ENCODE results near the gene XPO6. TPM values are rescaled to one million over a fixed set of nuclear protein-coding genes. Genes with fewer than 3 reads are reported as not detected.

XPO6 gene
- total RNA-seq, 1 donor from 2014 or later: 155 TPM

DNA sequence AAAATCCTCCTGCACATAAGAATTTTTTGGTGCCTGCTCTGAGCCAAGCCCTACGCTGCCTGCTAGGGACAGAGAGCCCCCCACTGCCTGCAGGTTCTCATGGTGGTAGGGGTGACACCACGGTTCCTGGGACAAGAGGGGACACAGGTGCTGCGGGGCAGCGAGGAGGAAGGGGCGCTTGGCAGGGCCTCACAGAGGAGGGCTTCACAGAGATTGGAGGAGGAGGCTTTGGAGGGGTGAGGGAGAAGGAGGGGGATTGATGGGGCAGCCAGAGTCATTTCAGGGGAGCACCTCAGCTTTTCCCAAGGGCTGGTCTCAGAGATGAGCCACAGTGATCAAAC lies 118.4 kb downstream of the XPO6 start:
- no peak overlapping the region for H3K27ac Mint-ChIP-seq (ENCODE audit: unreplicated experiment)

DNA sequence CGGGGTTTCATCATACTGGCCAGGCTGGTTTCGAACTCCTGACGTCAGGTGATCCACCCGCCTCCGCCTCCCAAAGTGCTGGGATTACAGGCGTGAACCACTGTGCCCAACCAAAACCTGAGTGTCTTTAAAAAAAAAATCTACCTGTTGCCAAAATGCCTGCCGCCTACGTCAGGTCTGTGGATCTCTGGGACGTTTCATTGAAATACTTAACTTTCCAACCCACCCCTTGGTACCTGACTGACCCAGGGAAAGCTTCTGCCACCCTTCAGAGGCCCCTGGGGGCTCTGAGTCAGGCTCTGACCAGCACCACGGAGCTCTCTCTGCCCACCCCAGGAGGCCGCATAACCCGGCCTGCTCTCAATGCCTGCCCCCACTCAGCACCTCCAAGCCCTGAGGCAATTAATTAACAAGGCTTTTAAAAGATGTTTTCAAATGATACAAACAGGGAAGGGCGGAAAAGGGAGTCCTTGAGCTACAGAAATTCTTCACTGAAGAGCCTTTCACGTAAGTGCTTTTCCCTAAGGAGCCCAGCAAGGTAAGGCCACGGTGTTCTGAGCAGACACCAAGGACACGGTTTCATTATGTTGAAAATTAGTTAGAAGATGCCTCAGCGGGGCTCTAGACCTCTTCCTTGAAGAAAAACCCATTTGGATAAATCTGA lies 118.9 kb downstream of the XPO6 start:
- DNase-seq (ENCODE audit: low spot score): no peak
- Mint-ChIP-seq H3K4me1 (ENCODE audit: unreplicated experiment) (no peaks in the 10 kb centered on the region), H3K27me3 (ENCODE audit: unreplicated experiment) (peaks cover 6% of the 10 kb centered on the region), H3K36me3 (ENCODE audit: low read depth, unreplicated experiment) (peaks cover 10% of the 10 kb centered on the region), H3K4me3 (ENCODE audit: unreplicated experiment) (no peak overlapping the region), H3K9me3 (ENCODE audit: unreplicated experiment) (no peaks in the 10 kb centered on the region), H3K27ac (ENCODE audit: unreplicated experiment) (no peak overlapping the region)
- TF ChIP-seq, protein P1, sequence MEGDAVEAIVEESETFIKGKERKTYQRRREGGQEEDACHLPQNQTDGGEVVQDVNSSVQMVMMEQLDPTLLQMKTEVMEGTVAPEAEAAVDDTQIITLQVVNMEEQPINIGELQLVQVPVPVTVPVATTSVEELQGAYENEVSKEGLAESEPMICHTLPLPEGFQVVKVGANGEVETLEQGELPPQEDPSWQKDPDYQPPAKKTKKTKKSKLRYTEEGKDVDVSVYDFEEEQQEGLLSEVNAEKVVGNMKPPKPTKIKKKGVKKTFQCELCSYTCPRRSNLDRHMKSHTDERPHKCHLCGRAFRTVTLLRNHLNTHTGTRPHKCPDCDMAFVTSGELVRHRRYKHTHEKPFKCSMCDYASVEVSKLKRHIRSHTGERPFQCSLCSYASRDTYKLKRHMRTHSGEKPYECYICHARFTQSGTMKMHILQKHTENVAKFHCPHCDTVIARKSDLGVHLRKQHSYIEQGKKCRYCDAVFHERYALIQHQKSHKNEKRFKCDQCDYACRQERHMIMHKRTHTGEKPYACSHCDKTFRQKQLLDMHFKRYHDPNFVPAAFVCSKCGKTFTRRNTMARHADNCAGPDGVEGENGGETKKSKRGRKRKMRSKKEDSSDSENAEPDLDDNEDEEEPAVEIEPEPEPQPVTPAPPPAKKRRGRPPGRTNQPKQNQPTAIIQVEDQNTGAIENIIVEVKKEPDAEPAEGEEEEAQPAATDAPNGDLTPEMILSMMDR (IDR thresholded peaks at IDR 0.05; ENCODE audit: unreplicated experiment): no peak

More for the DNA sequence above, 118.4 kb downstream of the XPO6 start:
- DNase-seq (ENCODE audit: low spot score): no peak
- Mint-ChIP-seq H3K27me3 (ENCODE audit: unreplicated experiment) (peaks cover 7% of the 10 kb centered on the region), H3K9me3 (ENCODE audit: unreplicated experiment) (no peaks in the 10 kb centered on the region), H3K4me3 (ENCODE audit: unreplicated experiment) (no peak overlapping the region), H3K36me3 (ENCODE audit: low read depth, unreplicated experiment) (peaks cover 14% of the 10 kb centered on the region), H3K4me1 (ENCODE audit: unreplicated experiment) (no peaks in the 10 kb centered on the region)
- TF ChIP-seq, protein P1 (IDR thresholded peaks at IDR 0.05; ENCODE audit: unreplicated experiment): no peak

DNA sequence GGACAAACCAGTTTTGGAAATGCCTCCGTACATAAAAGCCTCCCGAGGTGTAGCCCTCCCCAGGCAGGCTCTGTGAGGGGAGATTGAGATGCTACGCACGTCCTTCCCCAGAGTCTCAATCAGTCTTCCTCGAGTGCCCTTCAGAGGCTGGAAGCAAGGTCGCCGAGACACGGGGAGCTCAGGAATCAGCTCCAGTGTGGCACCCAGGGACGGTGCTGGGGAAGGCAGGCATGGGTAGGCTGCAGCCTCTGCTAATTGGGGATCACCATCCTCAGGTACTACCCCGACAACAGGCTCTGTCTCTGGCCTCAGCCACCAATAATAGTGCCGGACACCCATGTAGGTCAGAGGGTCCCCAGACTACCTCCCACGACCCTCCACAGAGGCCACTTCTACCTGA lies 120.1 kb downstream of the XPO6 start:
- no peak overlapping the region for H3K27ac Mint-ChIP-seq (ENCODE audit: unreplicated experiment)
- TF ChIP-seq, protein P1 (IDR thresholded peaks at IDR 0.05; ENCODE audit: unreplicated experiment): no peak
- no peak overlapping the region for H3K4me3 Mint-ChIP-seq (ENCODE audit: unreplicated experiment)
- DNase-seq (ENCODE audit: low spot score): no peak
- H3K4me1 Mint-ChIP-seq (ENCODE audit: unreplicated experiment): no peaks in the 10 kb centered on the region
- H3K36me3 Mint-ChIP-seq (ENCODE audit: low read depth, unreplicated experiment): peaks cover 1% of the 10 kb centered on the region
- peaks cover 3% of the 10 kb centered on the region for H3K27me3 Mint-ChIP-seq (ENCODE audit: unreplicated experiment)
- no peaks in the 10 kb centered on the region for H3K9me3 Mint-ChIP-seq (ENCODE audit: unreplicated experiment)

DNA sequence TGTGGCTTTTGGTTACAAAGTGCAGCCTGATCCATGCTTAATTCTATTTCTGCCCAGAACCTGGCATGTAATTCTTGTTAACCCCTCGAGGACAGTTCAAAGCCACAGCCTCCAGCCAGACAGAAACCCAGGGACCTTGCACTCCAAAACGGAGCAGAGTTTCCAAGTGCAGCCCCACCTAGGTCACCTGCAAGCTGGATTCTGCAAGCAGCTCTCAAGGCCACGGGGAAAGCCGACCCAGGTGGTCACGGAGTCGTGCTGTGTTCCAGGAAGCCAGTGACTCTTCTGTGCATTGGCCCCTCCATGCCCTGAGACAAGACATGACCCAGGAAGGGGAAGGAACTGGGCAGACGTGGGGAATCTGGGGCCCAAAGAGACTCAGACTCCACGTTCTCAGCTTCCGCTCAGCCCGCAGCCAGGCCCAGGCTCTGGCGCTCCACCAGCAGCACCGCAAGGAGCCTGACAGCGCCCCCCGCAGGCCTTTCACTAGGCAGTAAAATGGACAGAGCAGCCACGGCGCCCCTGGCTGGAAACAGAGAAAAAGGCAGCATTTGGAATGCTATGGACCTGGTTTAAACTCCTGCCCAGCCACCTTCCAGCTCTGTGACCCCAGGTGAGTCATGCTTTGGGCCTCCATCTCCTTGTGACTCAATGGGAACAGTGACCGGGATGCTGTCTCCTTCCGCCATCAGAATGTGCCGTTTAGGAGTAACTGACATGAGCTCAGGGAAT lies 121.0 kb downstream of the XPO6 start:
- Mint-ChIP-seq H3K36me3 (ENCODE audit: low read depth, unreplicated experiment) (no peaks in the 10 kb centered on the region), H3K27me3 (ENCODE audit: unreplicated experiment) (peaks cover 2% of the 10 kb centered on the region), H3K4me1 (ENCODE audit: unreplicated experiment) (no peaks in the 10 kb centered on the region), H3K4me3 (ENCODE audit: unreplicated experiment) (no peak overlapping the region), H3K9me3 (ENCODE audit: unreplicated experiment) (no peaks in the 10 kb centered on the region), H3K27ac (ENCODE audit: unreplicated experiment) (no peak overlapping the region)
- TF ChIP-seq, protein P1 (IDR thresholded peaks at IDR 0.05; ENCODE audit: unreplicated experiment): peak; percentile 52
- peak; percentile 38 for DNase-seq (ENCODE audit: low spot score)

- TF ChIP-seq, protein P1 (IDR thresholded peaks at IDR 0.05; ENCODE audit: unreplicated experiment): no peak
- Mint-ChIP-seq H3K4me3 (ENCODE audit: unreplicated experiment) (no peak overlapping the region), H3K4me1 (ENCODE audit: unreplicated experiment) (no peaks in the 10 kb centered on the region), H3K27ac (ENCODE audit: unreplicated experiment) (no peak overlapping the region), H3K36me3 (ENCODE audit: low read depth, unreplicated experiment) (no peaks in the 10 kb centered on the region), H3K9me3 (ENCODE audit: unreplicated experiment) (no peaks in the 10 kb centered on the region), H3K27me3 (ENCODE audit: unreplicated experiment) (peaks cover 2% of the 10 kb centered on the region)
- no peak for DNase-seq (ENCODE audit: low spot score)
These were observed 121.8 kb downstream of the XPO6 start for GRCh38 chr16:28089992-28090365.
